ENCODE data around the gene DOK7. TPM values are rescaled to one million over a fixed set of nuclear protein-coding genes. Genes with fewer than 3 reads are reported as not detected.

The DOK7 gene
- total RNA-seq, 3 donors from 2014 or later: 1.3 to 3.5 TPM; not detected in 1

GRCh38 chr4:3423406-3423805, 39.7 kb upstream of the DOK7 start:
- Histone ChIP-seq H3K4me1 (no peaks in the 10 kb centered on the region), H3K36me3 (no peaks in the 10 kb centered on the region), H3K27me3 (no peaks in the 10 kb centered on the region), H3K4me3 (no peak overlapping the region), H3K27ac (no peak overlapping the region), H3K9me3 (no peaks in the 10 kb centered on the region)
- DNase-seq (ENCODE audit: low spot score in 2 of 2): no peak
- no peak for TF ChIP-seq POLR2AphosphoS5 (IDR thresholded peaks at IDR 0.05)
- TF ChIP-seq CTCF (IDR thresholded peaks at IDR 0.05): no peak
- no peak for TF ChIP-seq POLR2A (IDR thresholded peaks at IDR 0.05)
- intact Hi-C loops (cut with DNase I; ENCODE audit: low total_unique reads): no loop called here

- intact Hi-C loops (cut with DNase I; ENCODE audit: low total_unique reads): no loop called here
- no peaks in the 10 kb centered on the region for H3K36me3 ChIP-seq
- no peak overlapping the region for H3K27ac ChIP-seq
- H3K4me1 ChIP-seq: no peaks in the 10 kb centered on the region
- no peaks in the 10 kb centered on the region for H3K27me3 ChIP-seq
- DNase-seq (ENCODE audit: low spot score in 2 of 2): no peak
- TF ChIP-seq CTCF (IDR thresholded peaks at IDR 0.05) (no peak), POLR2AphosphoS5 (IDR thresholded peaks at IDR 0.05) (no peak), POLR2A (IDR thresholded peaks at IDR 0.05) (no peak)
- no peaks in the 10 kb centered on the region for H3K9me3 ChIP-seq
- no peak overlapping the region for H3K4me3 ChIP-seq
Observed at GRCh38 chr4:3423952-3424351, 39.2 kb upstream of the DOK7 start.

DNA sequence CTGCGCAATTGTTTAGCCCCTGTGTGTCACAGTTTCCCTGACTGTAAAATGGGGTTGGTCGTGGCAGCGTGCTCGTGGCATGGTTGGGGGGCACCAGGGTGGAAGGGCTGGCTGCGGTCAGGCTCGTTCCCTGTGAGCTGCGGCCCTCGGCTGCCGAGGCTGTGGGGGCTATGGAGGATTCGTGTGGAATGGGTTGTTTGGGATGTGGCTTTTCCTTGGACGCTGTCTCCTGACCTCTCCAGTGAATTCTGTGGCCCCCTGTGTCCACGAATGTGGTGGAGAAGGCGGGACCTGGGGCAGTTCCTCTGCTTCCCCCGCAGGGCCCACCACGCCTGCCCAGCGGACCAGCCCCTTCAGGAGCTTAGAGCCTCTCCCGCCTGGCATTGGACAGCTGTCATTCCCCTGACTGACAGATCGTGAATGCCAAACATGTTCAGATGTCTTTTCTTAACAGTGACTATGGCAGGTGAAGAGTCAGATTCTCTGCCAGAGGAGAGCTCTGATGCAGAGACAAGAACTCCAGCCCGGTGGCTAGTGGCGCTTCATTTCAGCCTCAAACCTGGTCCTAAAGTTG, 38.5 kb upstream of the DOK7 start:
- no peaks in the 10 kb centered on the region for H3K9me3 ChIP-seq
- no peaks in the 10 kb centered on the region for H3K4me1 ChIP-seq
- H3K4me3 ChIP-seq: no peak overlapping the region
- no peak overlapping the region for H3K27ac ChIP-seq
- intact Hi-C loops (cut with DNase I; ENCODE audit: low total_unique reads): no loop called here
- no peak for DNase-seq (ENCODE audit: low spot score in 2 of 2)
- no peaks in the 10 kb centered on the region for H3K36me3 ChIP-seq
- no peaks in the 10 kb centered on the region for H3K27me3 ChIP-seq
- TF ChIP-seq CTCF (IDR thresholded peaks at IDR 0.05): no peak

DNA sequence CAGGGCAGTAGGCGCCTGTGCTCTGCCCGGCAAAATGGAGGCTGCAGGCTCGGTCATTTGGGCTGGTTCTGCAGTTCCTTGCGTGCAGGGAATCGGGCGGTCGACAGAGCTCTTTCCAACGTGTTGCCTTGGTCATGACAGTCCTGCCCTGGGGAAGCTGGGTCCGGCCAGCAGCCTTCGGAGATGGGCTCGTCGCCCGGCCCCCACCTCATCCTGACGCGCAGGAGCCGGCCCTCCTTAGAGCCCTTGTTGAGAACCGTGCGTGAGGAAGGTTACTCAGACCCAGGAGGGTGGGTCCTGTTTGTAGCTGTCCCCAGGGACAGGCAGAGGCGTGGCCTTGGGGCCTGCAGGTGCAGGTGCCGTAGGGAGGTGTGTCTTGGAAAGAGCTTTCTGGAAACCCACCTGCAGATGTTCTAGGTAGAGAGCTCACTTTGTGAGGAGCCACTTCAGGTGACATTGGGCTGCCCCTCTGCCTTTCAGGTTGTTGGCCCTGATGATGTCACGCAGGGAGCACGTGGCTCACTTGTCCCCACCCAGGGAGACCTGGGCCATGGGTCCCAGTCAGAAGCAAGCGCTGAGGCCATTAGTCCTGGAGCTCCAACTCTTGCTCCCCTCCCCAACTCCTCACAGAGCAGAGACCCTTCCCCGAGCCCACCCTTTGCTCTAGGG, 36.5 kb upstream of the DOK7 start:
- no peak overlapping the region for H3K27ac ChIP-seq
- H3K36me3 ChIP-seq: no peaks in the 10 kb centered on the region
- intact Hi-C loops (cut with DNase I; ENCODE audit: low total_unique reads): no loop called here
- DNase-seq (ENCODE audit: low spot score in 2 of 2): no peak
- no peaks in the 10 kb centered on the region for H3K4me1 ChIP-seq
- H3K4me3 ChIP-seq: no peak overlapping the region
- no peak for TF ChIP-seq POLR2AphosphoS5 (IDR thresholded peaks at IDR 0.05)
- no peak for TF ChIP-seq CTCF (IDR thresholded peaks at IDR 0.05)
- no peak for TF ChIP-seq POLR2A (IDR thresholded peaks at IDR 0.05)
- H3K27me3 ChIP-seq: no peaks in the 10 kb centered on the region
- H3K9me3 ChIP-seq: no peaks in the 10 kb centered on the region

DNA sequence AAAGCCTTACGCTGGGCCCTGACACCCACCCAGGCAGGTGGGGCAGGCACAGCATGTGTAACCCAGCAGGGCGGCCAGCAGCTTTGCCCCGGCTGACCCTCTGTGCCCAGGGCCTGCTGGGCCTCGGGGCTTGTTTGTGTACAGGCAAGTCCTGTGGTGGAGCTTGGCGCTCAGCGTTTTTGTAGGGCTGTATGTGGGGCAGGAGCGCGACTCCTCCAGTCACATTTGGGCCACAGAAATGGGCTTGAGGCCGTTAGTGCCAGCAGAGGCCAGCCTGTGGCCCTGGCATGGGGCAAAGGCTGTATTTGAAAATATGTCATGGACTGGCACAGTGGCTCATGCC, 36.0 kb upstream of the DOK7 start:
- TF ChIP-seq POLR2A (IDR thresholded peaks at IDR 0.05): no peak
- TF ChIP-seq POLR2AphosphoS5 (IDR thresholded peaks at IDR 0.05): no peak
- TF ChIP-seq CTCF (IDR thresholded peaks at IDR 0.05): no peak
- intact Hi-C loops (cut with DNase I; ENCODE audit: low total_unique reads): no loop called here

More for the DNA sequence above, 36.0 kb upstream of the DOK7 start:
- H3K4me1 ChIP-seq: no peaks in the 10 kb centered on the region
- H3K9me3 ChIP-seq: no peaks in the 10 kb centered on the region
- no peak overlapping the region for H3K27ac ChIP-seq
- no peak for DNase-seq (ENCODE audit: low spot score in 2 of 2)
- H3K4me3 ChIP-seq: no peak overlapping the region
- H3K27me3 ChIP-seq: no peaks in the 10 kb centered on the region
- H3K36me3 ChIP-seq: no peaks in the 10 kb centered on the region

All from breast epithelium (tissue), 4 donors.